SK-N-SH (cell line): ENCODE data around the gene ISOC1. TPM values are rescaled to one million over a fixed set of nuclear protein-coding genes. Genes with fewer than 3 reads are reported as not detected.
A peak's percentile ranks its signal among the peaks of the same experiment; 100 is the strongest.

ENCODE experiments used
- CTCF ChIA-PET: fragments of 300-600, 350-600 bp; formaldehyde crosslinking; extraction: SDS; loops from one replicate; lab custom pipeline; 2021; lab: Yijun Ruan, JAX
- POLR2A ChIA-PET: fragments of 350-600 bp; sonication (Branson Sonifier 250); formaldehyde crosslinking; extraction: SDS; loops from one replicate; lab custom pipeline; 2020; ENCODE audit warnings: antibody characterized with exemption, inconsistent platforms; lab: Yijun Ruan, JAX
- DNase-seq: peaks from one replicate; pipeline ENCODE4 v3.0.0; 2012
- H2AFZ ChIP-seq: fragments of 200-600 bp; sonication (generic); 2 replicates; pipeline ENCODE4 v1.8.1; 2016; ENCODE audit warnings: antibody characterized with exemption, mild to moderate bottlenecking, low read depth
- H3F3A ChIP-seq: fragments of 200-600 bp; sonication (generic); replicated peaks from 2 replicates; pipeline ENCODE3; 2016; ENCODE audit warnings: antibody characterized with exemption, mild to moderate bottlenecking; ENCODE audit not compliant: insufficient read depth
- H3K27ac ChIP-seq, 2 experiments: fragments of 200-500 bp in 1 of 2; fragments of 200-600 bp in 1 of 2; sonication (Bioruptor generic) in 1 of 2; sonication (generic), shearing (Covaris generic) in 1 of 2; 2 replicates each; pipeline versions ENCODE4 v1.5.1 to v1.6.1; 2014 to 2016; ENCODE audit warnings: low read depth in 2 of 2, inconsistent platforms in 1 of 2, low read length in 1 of 2, mild to moderate bottlenecking in 1 of 2, mixed read lengths in 1 of 2
- H3K27me3 ChIP-seq: fragments of 200-600 bp; sonication (generic), shearing (Covaris generic); 2 replicates; pipeline ENCODE4 v1.6.1; 2016; ENCODE audit warnings: mixed run types; ENCODE audit not compliant: insufficient read depth
- H3K36me3 ChIP-seq, 2 experiments: fragments of 200-500 bp in 1 of 2; fragments of 200-600 bp in 1 of 2; sonication (Bioruptor generic) in 1 of 2; sonication (generic) in 1 of 2; replicated peaks in 1 of 2; 2 replicates each; pipeline versions ENCODE3 to v1.5.1; 2014 to 2016; ENCODE audit warnings: low read length in 1 of 2, mild to moderate bottlenecking in 1 of 2; ENCODE audit not compliant: insufficient read depth in 2 of 2, control insufficient read depth in 1 of 2
- H3K4me1 ChIP-seq, 2 experiments: fragments of 200-500 bp in 1 of 2; fragments of 200-600 bp in 1 of 2; sonication (Bioruptor generic) in 1 of 2; sonication (generic), shearing (Covaris generic) in 1 of 2; 2 replicates each; pipeline versions ENCODE4 v1.5.1 to v1.6.1; 2014 to 2016; ENCODE audit warnings: low read depth in 1 of 2, low read length in 1 of 2, mixed run types in 1 of 2; ENCODE audit not compliant: insufficient read depth in 2 of 2, control insufficient read depth in 1 of 2
- H3K4me2 ChIP-seq: fragments of 200-600 bp; sonication (generic), shearing (Covaris generic); 2 replicates; pipeline ENCODE4 v1.6.1; 2017; ENCODE audit warnings: mixed run types
- H3K4me3 ChIP-seq, 2 experiments: fragments of 200-500 bp in 1 of 2; fragments of 200-600 bp in 1 of 2; sonication (Bioruptor generic) in 1 of 2; sonication (generic), shearing (Covaris generic) in 1 of 2; 2 replicates each; pipeline versions ENCODE4 v1.5.1 to v1.8.1; 2014 to 2016; ENCODE audit warnings: low read depth in 2 of 2, inconsistent platforms in 1 of 2, low read length in 1 of 2, mild to moderate bottlenecking in 1 of 2, mixed read lengths in 1 of 2, moderate library complexity in 1 of 2
- H3K79me2 ChIP-seq: fragments of 200-600 bp; sonication (generic); 2 replicates; pipeline ENCODE4 v1.8.1; 2017; ENCODE audit warnings: mild to moderate bottlenecking; ENCODE audit not compliant: insufficient read depth
- H3K9ac ChIP-seq: fragments of 200-600 bp; sonication (generic); 2 replicates; pipeline ENCODE4 v1.6.1; 2017; ENCODE audit warnings: mixed run types
- H3K9me2 ChIP-seq: fragments of 200-600 bp; sonication (generic); 2 replicates; pipeline ENCODE4 v1.6.1; 2017; ENCODE audit warnings: mixed run types
- H3K9me3 ChIP-seq: fragments of 200-600 bp; sonication (generic); 2 replicates; pipeline ENCODE4 v1.6.1; 2017; ENCODE audit warnings: mixed run types, mild to moderate bottlenecking, moderate library complexity
- H4K20me1 ChIP-seq: fragments of 200-600 bp; sonication (generic); 2 replicates; pipeline ENCODE4 v1.6.1; 2017; ENCODE audit warnings: mild to moderate bottlenecking, mixed run types; ENCODE audit not compliant: insufficient read depth
- ELF1 ChIP-seq: IDR thresholded peaks from 2 replicates; pipeline ENCODE4 v1.4.0; 2012
- FOSL2 ChIP-seq: IDR thresholded peaks from 2 replicates; pipeline ENCODE4 v1.4.0; 2012; ENCODE audit warnings: low read depth, mild to moderate bottlenecking, moderate library complexity, borderline replicate concordance
- FOXJ3 ChIP-seq: sonication (generic); formaldehyde crosslinking; IDR thresholded peaks from 2 replicates; pipeline ENCODE4 v1.5.1; 2020; ENCODE audit warnings: mild to moderate bottlenecking, missing genetic modification reagents
- GATA2 ChIP-seq: sonication (generic); formaldehyde crosslinking; IDR thresholded peaks from 2 replicates; pipeline ENCODE4 v1.5.0; 2020; ENCODE audit warnings: mild to moderate bottlenecking, missing genetic modification reagents
- JUND ChIP-seq: IDR thresholded peaks from 2 replicates; pipeline ENCODE4 v1.4.0; 2012
- NFIC ChIP-seq: IDR thresholded peaks from 2 replicates; pipeline ENCODE4 v1.4.0; 2012; ENCODE audit warnings: borderline replicate concordance
- RAD21 ChIP-seq: IDR thresholded peaks from 2 replicates; pipeline ENCODE4 v1.6.1; 2012; ENCODE audit warnings: mild to moderate bottlenecking, low read length
- RFX5 ChIP-seq: IDR thresholded peaks from 2 replicates; pipeline ENCODE4 v1.6.1; 2012; ENCODE audit warnings: mild to moderate bottlenecking, improper control_type of control experiment, low read length
- RXRA ChIP-seq: IDR thresholded peaks from 2 replicates; pipeline ENCODE4 v1.4.0; 2012; ENCODE audit warnings: low read depth, mild to moderate bottlenecking, borderline replicate concordance
- SIN3A ChIP-seq: IDR thresholded peaks from 2 replicates; pipeline ENCODE4 v1.6.1; 2012; ENCODE audit warnings: low read depth, mild to moderate bottlenecking, low read length, moderate library complexity, borderline replicate concordance
- TCF12 ChIP-seq: IDR thresholded peaks from 2 replicates; pipeline ENCODE4 v1.4.0; 2012
- YY1 ChIP-seq: IDR thresholded peaks from 2 replicates; pipeline ENCODE4 v1.4.0; 2012; ENCODE audit warnings: low read depth, mild to moderate bottlenecking
- WGBS: methylation state at CpG from one replicate; pipeline ENCODE4 v1.1.6; 2017; ENCODE audit warnings: low lambda C conversion rate; 5-methylcytosine and 5-hydroxymethylcytosine counted together
- polyA plus RNA-seq, 3 experiments: library from polyadenylated mRNA; depleted of rRNA; stranded (reverse); fragments of >200 nt; gene quantifications; 2 replicates each; pipeline ENCODE4 v1.2.3, GENCODE V29; 2012

The ISOC1 gene
- polyA plus RNA-seq, 1 of the 3 experiments (the other 2 are of a cell fraction) = 20.6 TPM

- ChIA-PET POLR2A (no interaction called here), CTCF (interaction anchor here (2.4 to 4.2 kb wide), 2 partner anchors 10 to 21 kb away, joined by 5 to 19 read pairs; no protein-coding TSS in a partner anchor)
Measured at GRCh38 chr5:129116797-129117196, 22.2 kb downstream of the ISOC1 start.

DNA sequence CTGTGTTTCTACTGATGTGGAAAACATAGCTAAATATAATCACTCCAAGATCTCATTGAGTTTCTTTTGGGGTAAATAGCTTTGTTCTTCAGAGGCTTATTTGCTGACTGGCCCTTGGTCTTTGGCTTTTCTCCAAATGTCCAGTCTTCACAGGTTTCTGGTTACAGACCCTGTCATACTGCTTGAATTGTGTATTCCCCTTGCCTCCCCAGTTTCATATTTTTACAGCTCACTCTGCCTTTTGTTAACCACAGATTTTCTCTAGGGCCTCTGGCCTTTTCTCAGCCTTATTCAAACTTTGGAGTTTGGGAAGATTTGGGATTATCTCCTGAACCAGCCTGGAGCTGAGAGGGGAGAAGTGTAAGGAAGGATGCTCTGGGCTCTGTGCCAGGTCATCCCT lies 23.9 kb downstream of the ISOC1 start:
- no peak overlapping the region for H3K27ac ChIP-seq
- H3F3A ChIP-seq = no peaks in the 10 kb centered on the region
- no peak overlapping the region for H3K4me2 ChIP-seq
- H3K4me1 ChIP-seq = peaks cover 0 to 7% of the 10 kb centered on the region in 2 experiments; a peak in 2 of 4 replicates
- H3K27me3 ChIP-seq = no peaks in the 10 kb centered on the region
- no peak overlapping the region for H3K9ac ChIP-seq
- H3K9me2 ChIP-seq = no peaks in the 10 kb centered on the region
- H4K20me1 ChIP-seq = no peaks in the 10 kb centered on the region
- ChIA-PET CTCF (interaction anchor here (1.0 to 1.6 kb wide), 3 partner anchors 17 to 212 kb away, joined by 3 to 5 read pairs (median 4); no protein-coding TSS in a partner anchor), POLR2A (interaction anchor here (1.5 kb wide), 1 partner anchor 24 kb away, joined by 6 read pairs; the partner anchor contains the start of gene ISOC1)
- no peak overlapping the region for H2AFZ ChIP-seq
- TF ChIP-seq YY1 = no peak
- no peak for TF ChIP-seq RXRA
- TF ChIP-seq NFIC = 0 out of 2 replicates have a peak, but pooled peaks have one; percentile 6
- TF ChIP-seq GATA2 (CRISPR knock-in tag) = no peak
- H3K36me3 ChIP-seq = peaks cover 0 to 14% of the 10 kb centered on the region in 2 experiments
- H3K9me3 ChIP-seq = no peaks in the 10 kb centered on the region
- H3K4me3 ChIP-seq = no peak overlapping the region
- H3K79me2 ChIP-seq = no peaks in the 10 kb centered on the region
- DNase-seq = no peak

More at GRCh38 chr5:129116797-129117196, 22.2 kb downstream of the ISOC1 start:
- TF ChIP-seq RFX5 (no peak), SIN3A (no peak), TCF12 (no peak), JUND (no peak)
- TF ChIP-seq, all 33 proteins: peak for 0
- no peak overlapping the region for H3K9ac ChIP-seq
- no peaks in the 10 kb centered on the region for H3K79me2 ChIP-seq
- H3K9me3 ChIP-seq = no peaks in the 10 kb centered on the region
- H2AFZ ChIP-seq = no peak overlapping the region
- H3K36me3 ChIP-seq = peaks cover 0 to 24% of the 10 kb centered on the region in 2 experiments
- no peak overlapping the region for H3K4me2 ChIP-seq
- H4K20me1 ChIP-seq = no peaks in the 10 kb centered on the region
- H3F3A ChIP-seq = no peaks in the 10 kb centered on the region
- H3K9me2 ChIP-seq = no peaks in the 10 kb centered on the region
- WGBS = 95% methylated on average over 3 of the region's 3 CpGs
- peaks cover 0 to 11% of the 10 kb centered on the region in 2 experiments; a peak in 2 of 4 replicates for H3K4me1 ChIP-seq
- H3K27me3 ChIP-seq = no peaks in the 10 kb centered on the region
- no peak for DNase-seq
- H3K27ac ChIP-seq = no peak overlapping the region
- no peak overlapping the region for H3K4me3 ChIP-seq

- Histone ChIP-seq H3K9me3 (no peaks in the 10 kb centered on the region), H3F3A (no peaks in the 10 kb centered on the region), H3K27me3 (no peaks in the 10 kb centered on the region), H2AFZ (no peak overlapping the region), H3K9ac (no peak overlapping the region), H3K36me3 (peaks cover 0 to 11% of the 10 kb centered on the region in 2 experiments), H3K9me2 (no peaks in the 10 kb centered on the region), H4K20me1 (no peaks in the 10 kb centered on the region), H3K27ac (no peak overlapping the region), H3K79me2 (no peaks in the 10 kb centered on the region), H3K4me3 (no peak overlapping the region), H3K4me1 (peaks cover 0 to 7% of the 10 kb centered on the region in 2 experiments; a peak in 2 of 4 replicates), H3K4me2 (no peak overlapping the region)
- 85% methylated on average over 2 of the region's 2 CpGs for whole genome bisulfite sequencing
- ChIA-PET POLR2A (interaction anchor here (1.5 kb wide), 1 partner anchor 24 kb away, joined by 6 read pairs; the partner anchor contains the start of gene ISOC1), CTCF (interaction anchor here (1.0 to 1.6 kb wide), 3 partner anchors 17 to 213 kb away, joined by 3 to 5 read pairs (median 4); no protein-coding TSS in a partner anchor)
- TF ChIP-seq FOSL2 (no peak), ELF1 (no peak), RAD21 (no peak), FOXJ3 (no peak), GATA2 (CRISPR knock-in tag) (no peak), RFX5 (no peak)
- DNase-seq = no peak
Measured at GRCh38 chr5:129118826-129119225, 24.3 kb downstream of the ISOC1 start.
